Measurements from ENCODE around the gene TUBA3C.

TUBA3C gene

DNA sequence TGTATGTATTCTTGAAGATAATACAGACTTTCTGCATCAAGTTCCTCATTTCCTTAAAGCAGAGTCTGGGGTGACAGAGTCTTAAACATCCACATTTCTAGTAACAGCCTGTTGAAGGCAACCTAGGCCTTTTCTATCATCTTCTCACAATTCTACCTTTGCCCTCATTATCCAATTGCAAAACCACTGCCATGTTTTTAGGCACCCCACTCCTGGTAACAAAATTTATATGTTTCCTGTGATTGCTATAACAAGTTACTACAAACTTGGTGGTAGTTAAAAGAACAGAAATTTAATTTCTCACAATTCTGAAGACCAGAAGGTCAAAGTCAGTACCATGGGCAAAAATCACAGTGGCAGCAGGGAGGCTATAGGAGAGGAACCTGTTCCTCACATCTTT, 33.1 kb downstream of the TUBA3C start:
- TF ChIP-seq, protein P1, sequence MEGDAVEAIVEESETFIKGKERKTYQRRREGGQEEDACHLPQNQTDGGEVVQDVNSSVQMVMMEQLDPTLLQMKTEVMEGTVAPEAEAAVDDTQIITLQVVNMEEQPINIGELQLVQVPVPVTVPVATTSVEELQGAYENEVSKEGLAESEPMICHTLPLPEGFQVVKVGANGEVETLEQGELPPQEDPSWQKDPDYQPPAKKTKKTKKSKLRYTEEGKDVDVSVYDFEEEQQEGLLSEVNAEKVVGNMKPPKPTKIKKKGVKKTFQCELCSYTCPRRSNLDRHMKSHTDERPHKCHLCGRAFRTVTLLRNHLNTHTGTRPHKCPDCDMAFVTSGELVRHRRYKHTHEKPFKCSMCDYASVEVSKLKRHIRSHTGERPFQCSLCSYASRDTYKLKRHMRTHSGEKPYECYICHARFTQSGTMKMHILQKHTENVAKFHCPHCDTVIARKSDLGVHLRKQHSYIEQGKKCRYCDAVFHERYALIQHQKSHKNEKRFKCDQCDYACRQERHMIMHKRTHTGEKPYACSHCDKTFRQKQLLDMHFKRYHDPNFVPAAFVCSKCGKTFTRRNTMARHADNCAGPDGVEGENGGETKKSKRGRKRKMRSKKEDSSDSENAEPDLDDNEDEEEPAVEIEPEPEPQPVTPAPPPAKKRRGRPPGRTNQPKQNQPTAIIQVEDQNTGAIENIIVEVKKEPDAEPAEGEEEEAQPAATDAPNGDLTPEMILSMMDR (IDR thresholded peaks at IDR 0.05; ENCODE audit: insufficient read depth, low read length), result no peak
- TF ChIP-seq POLR2AphosphoS5 (IDR thresholded peaks at IDR 0.05; ENCODE audit: low read depth) (no peak), GABPA (IDR thresholded peaks at IDR 0.05; ENCODE audit: low read depth) (no peak), SPI1 (IDR thresholded peaks at IDR 0.05; ENCODE audit: borderline replicate concordance, low read depth) (no peak)
- TF ChIP-seq, protein P2, sequence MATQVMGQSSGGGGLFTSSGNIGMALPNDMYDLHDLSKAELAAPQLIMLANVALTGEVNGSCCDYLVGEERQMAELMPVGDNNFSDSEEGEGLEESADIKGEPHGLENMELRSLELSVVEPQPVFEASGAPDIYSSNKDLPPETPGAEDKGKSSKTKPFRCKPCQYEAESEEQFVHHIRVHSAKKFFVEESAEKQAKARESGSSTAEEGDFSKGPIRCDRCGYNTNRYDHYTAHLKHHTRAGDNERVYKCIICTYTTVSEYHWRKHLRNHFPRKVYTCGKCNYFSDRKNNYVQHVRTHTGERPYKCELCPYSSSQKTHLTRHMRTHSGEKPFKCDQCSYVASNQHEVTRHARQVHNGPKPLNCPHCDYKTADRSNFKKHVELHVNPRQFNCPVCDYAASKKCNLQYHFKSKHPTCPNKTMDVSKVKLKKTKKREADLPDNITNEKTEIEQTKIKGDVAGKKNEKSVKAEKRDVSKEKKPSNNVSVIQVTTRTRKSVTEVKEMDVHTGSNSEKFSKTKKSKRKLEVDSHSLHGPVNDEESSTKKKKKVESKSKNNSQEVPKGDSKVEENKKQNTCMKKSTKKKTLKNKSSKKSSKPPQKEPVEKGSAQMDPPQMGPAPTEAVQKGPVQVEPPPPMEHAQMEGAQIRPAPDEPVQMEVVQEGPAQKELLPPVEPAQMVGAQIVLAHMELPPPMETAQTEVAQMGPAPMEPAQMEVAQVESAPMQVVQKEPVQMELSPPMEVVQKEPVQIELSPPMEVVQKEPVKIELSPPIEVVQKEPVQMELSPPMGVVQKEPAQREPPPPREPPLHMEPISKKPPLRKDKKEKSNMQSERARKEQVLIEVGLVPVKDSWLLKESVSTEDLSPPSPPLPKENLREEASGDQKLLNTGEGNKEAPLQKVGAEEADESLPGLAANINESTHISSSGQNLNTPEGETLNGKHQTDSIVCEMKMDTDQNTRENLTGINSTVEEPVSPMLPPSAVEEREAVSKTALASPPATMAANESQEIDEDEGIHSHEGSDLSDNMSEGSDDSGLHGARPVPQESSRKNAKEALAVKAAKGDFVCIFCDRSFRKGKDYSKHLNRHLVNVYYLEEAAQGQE (IDR thresholded peaks at IDR 0.05; ENCODE audit: insufficient replicate concordance, low read depth), result no peak
- Histone ChIP-seq H3K4me3 (replicated peaks; ENCODE audit: insufficient read depth, low read length) (no peak overlapping the region), H3K27me3 (ENCODE audit: insufficient read depth, poor library complexity, severe bottlenecking) (no peaks in the 10 kb centered on the region), H3K27ac (replicated peaks) (no peak overlapping the region)
- no peak for DNase-seq (ENCODE audit: low read depth in 1 of 2, low spot score in 1 of 2)
